Cardiac septum (tissue), 1 donor: Measurements from ENCODE around the gene RAPGEF1. TPM values are rescaled to one million over a fixed set of nuclear protein-coding genes. Genes with fewer than 3 reads are reported as not detected.
"Not testable (repeated sequence)": the region's sequence is repeated elsewhere in the genome, so short reads cannot be mapped to it uniquely, and the experiment has no call there.

Experiments
- DNase-seq: peaks from one replicate; pipeline ENCODE4 v3.0.0-alpha.2; 2020; ENCODE audit warnings: low spot score
- intact Hi-C: fragments of 100-400 bp; cut with DNase I; formaldehyde crosslinking; loops from one replicate; pipeline ENCODE4 v1.14.0; 2022
- total RNA-seq: library from RNA; stranded (reverse); fragmentation: NEBNext Ultra II Directional; extraction: Animal tissue kit (Norgen Biotek cat#: 25700); gene quantifications from one replicate; pipeline ENCODE4 v1.2.1, GENCODE V29; 2021
- donor health status: DM: no; HTN: no; CAD: no.

The RAPGEF1 gene
- total RNA-seq, 1 donor from 2014 or later = 115 TPM

- DNase-seq = no peak
- intact Hi-C loops = no loop called here
These were observed 174.5 kb downstream of the RAPGEF1 start for GRCh38 chr9:131565369-131565768.

DNA sequence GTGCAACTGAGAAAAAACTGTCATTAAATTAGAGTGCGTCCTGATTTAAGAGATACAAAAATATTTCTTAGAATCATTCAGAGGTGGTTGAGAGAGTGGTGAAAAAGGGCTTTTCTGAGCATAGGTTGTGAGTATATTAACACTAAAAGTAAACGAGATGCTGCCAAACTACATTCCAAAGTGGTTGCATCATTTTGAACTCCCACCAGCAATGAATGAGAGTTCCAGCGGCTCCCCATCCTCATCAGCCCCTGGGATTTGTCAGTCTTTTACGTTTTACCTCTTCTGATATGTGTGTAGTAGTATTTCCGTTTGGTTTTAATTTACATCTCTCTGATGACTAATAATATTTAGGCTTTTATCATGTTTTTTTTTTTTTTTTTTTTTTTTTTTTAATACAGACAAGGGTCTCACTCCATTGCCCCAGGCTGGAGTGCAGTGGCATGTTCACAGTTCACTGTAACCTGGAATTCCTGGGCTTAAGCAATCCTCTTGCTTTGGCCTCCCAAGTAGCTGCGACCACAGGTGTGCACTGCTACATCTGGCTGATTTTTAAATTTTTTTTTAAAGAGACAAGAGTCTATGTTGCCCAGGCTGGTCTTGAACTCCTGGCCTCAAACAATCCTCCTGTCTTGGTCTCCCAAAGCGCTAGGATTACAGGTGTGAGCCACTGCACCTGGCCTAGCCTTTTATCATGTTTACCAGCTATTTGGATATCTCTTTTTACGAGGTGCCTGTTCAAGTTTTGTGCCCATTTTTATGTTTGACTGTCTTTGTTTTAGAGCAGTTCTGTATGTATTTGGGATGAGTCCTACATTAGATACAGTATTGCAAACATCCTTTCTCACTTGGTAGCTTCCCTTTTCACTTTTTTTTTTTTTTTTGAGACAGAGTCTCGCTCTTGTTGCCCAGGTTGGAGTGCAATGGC, 177.6 kb downstream of the RAPGEF1 start:
- intact Hi-C loops = no loop called here
- no peak for DNase-seq

GRCh38 chr9:131559421-131560000, 180.4 kb downstream of the RAPGEF1 start:
- no peak for DNase-seq
- intact Hi-C loops = no loop called here

GRCh38 chr9:131557855-131558548, 181.9 kb downstream of the RAPGEF1 start:
- intact Hi-C loops = no loop called here
- no peak for DNase-seq

DNA sequence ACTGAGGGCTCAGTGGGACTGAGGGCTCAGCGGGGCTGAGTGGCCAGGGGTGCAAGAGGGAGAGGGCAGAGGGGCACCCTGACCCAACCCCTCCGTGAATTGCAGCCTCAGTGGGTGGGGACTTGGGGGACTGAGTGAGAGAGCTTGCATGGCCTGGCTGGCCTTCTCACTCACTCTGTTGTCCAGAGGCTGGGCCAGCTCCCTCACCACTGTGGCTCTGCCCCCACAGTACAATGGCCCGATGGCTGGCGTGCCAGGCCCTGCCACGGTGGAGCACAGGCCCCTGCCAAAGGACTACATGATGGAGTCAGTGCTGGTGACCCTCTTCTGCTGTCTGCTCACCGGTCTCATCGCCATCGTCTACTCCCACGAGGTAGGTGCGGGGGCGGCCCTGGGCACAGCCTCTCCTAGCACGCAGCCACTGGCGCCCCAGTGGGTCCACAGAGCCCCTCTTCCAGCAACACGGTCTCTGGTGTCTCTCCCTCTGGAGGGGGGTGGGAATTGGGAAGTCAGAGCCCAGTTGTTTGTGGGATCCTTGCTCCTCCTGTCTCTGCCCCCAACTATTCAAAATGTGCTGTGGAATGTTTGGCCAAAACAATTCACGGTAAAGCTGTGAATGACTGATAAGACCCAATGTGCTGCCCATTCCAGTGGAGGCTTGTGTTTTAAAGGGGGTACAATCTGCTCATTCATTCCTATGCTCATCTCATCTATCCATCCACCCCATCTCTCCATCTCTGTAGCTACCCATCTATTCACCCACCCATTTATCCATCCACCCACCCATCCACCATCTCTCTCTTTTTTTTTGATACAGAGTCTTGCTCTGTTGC, 183.8 kb downstream of the RAPGEF1 start:
- no peak for DNase-seq
- intact Hi-C loops = no loop called here

GRCh38 chr9:131554843-131555351, 185.0 kb downstream of the RAPGEF1 start:
- DNase-seq = no peak
- intact Hi-C loops = no loop called here

DNA sequence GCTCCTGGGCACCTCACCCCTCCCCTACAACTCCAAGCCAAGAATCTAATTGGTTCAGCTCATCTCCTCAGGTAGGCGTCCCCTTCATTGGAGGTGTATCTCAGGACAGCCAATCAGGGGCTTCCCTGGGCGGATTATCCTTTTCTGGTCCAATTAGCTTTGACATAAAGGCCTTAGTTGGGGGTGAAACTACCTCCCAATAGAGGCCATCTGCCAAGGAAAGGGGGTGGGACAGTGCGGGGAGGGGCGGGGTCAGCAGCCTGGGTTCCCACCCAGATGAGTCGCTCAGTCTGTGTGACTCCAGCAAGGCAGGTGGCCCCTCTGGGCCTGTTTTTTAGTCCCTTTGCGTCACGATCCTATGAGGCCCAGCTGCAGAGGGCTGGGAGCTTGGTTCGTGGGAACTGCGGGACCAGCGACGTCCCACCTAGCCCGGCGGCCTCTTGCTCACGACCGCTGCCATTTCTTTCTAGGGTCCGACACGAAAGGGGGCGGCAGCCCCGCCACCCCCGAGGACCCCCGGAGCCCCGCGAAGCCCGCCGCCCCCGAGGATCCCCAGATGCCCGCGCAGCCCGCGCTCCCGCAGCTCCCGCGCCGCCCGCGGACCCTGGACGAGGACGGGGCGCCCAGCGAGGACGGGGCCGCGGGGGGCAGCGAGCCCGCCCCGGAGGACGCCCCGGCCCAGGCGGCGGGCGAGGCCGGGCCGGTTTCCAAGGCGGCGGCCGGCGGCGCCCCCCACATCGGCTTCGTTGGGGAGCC, 185.6 kb downstream of the RAPGEF1 start:
- intact Hi-C loops = no loop called here
- no peak for DNase-seq

GRCh38 chr9:131552030-131552429, 187.8 kb downstream of the RAPGEF1 start:
- intact Hi-C loops = no loop called here
- no peak for DNase-seq

GRCh38 chr9:131550465-131550864, 189.4 kb downstream of the RAPGEF1 start:
- intact Hi-C loops, DNase-seq: not testable (repeated sequence)

GRCh38 chr9:131549186-131549585, 190.7 kb downstream of the RAPGEF1 start:
- intact Hi-C loops, DNase-seq: not testable (repeated sequence)

DNA sequence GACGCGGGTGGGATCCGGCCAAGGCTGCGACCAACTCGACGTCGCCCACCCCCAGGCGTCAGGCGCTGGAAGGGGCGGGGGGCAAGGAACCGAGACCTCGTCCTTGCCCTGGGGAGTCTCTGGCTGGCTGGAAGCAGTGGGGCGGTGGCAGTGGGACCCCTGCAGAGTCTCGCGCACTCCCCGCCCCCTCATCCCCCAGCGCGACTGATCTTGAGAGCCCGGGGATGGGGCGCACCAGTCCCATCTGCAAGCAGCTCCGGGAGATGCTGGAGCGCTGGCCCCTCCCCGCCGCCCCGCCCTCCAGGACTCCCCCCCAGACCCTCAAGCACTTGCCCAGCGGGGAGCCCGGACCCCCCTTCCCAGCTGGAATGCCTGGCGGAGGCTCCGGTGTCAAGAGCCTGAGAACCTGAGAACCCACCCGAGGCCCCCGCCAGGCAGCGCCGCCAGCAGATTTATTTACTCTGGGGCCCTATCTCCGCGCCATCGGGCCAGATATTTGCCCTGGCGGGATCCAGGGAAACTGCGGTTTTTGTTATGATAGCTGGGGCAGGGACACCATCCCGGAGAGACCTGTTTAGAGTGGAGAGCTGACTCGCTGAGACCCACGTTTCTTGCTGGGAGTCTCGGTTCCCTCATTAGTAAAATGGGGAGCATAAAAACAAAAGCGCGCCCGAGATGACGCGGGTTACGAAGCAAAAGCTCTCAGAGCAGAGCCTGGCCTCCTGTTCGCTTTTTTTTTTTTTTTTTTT, 193.4 kb downstream of the RAPGEF1 start:
- no peak for DNase-seq
- intact Hi-C loops = no loop called here

- DNase-seq = no peak
- intact Hi-C loops = no loop called here
These were observed 194.0 kb downstream of the RAPGEF1 start for GRCh38 chr9:131545786-131546335.

DNA sequence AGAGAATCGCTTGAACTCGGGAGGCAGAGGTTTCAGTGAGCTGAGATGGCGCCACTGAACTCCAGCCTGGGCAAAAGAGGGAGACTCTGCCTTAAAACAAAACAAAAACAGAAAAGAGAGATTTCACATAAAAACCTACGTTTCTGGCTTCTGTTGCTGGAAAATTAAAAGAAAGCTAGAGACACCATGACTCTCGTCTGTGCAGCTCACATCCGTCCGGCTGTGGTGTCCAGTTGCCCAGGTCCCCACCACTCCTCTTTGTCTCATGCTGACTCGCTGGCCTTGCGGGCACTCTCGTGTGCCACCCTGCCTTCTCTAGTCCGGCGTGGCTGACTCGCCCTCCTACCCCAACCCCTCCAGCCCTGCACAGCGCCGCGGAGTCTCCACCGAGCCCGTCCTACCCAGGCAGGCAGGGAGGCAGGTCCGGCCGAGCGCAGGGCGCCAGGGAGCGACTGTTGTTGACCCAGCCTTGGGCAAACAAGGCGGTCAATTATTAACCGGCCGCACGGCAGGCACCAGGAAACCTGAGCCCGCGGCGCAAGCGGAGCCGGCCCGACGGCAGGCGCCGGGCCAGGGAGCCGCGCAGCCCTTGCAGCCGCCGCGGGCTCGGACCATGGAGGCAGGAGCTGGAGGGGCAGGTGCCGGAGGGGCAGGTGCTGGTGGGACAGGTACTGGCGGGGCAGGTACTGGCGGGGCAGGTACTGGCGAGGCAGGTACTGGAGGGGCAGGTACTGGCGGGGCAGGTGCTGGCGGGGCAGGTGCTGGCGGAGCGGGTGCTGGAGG, 194.7 kb downstream of the RAPGEF1 start, which contains the start of gene PRRT1B:
Gene PRRT1B (plus strand): TSS at position 521 of the 783 bp plus-strand sequence. CDS start 93 bp downstream, at position 614.
- DNase-seq = no peak
- intact Hi-C loops = no loop called here

GRCh38 chr9:131543141-131543540, 196.7 kb downstream of the RAPGEF1 start:
- no peak for DNase-seq
- intact Hi-C loops = no loop called here

DNA sequence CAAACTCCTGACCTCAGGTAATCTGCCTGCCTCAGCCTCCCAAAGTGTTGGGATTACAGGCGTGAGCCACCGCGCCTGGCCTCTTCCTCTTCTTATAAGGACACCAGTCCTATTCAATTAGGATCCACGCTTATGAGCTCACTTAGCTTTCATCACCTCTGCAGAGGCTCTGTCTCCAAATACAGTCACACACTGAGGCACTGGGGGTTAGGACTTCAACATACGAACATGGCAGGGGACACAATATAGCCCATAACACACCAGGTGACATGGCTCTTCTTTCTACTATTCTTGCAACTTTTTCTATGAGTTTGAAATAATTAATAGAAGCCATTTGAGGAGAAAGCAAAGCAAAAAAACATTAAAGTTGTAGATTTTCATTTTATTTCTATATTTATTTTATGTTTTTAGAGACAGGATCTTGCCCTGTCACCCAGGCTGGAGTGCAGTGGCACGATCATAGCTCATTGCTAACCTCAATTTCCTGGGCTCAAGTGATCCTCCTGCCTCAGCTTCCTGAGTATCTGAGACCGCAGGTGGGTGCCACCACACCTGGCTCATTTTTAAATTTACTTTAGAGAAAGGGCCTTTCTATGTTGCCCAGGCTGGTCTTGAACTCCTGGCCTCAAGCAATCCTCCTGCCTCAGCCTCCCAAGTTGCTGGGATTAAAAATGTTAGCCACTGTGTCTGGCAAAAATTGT, 200.5 kb downstream of the RAPGEF1 start:
- DNase-seq = no peak
- intact Hi-C loops = no loop called here

DNA sequence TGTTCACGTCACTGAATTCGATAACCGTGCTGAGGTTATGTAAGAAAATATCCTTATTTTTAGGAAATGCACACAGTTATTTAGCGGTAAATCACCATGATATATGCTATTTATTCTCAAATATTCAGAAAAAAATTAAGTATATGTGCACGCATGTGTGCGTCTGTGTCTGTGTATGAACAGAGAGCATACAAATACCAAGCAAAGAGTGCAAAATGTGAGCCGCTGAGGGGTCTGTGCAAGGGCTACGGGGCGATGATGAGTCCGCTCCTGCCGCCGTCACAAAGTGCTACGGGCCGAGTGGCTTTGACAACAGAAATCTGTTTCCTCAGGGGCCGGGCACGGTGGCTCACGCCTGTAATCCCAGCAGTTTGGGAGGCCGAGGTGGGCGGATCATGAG, 201.9 kb downstream of the RAPGEF1 start:
- no peak for DNase-seq
- intact Hi-C loops = no loop called here
